Endodermal cell (in vitro differentiated cells): ENCODE data around the gene STARD13. TPM values are rescaled to one million over a fixed set of nuclear protein-coding genes. Genes with fewer than 3 reads are reported as not detected.

Experiments used
- DNase-seq: peaks from one replicate; pipeline ENCODE4 v3.0.0-alpha.2; 2017
- H3K27ac ChIP-seq: 2 replicates; pipeline ENCODE4 v1.5.1; 2013; ENCODE audit warnings: mild to moderate bottlenecking, low read depth, low read length, moderate library complexity
- H3K27me3 ChIP-seq: 2 replicates; pipeline ENCODE4 v1.6.1; 2013; ENCODE audit warnings: mild to moderate bottlenecking, low read length, moderate library complexity; ENCODE audit not compliant: insufficient read depth, control insufficient read depth, poor library complexity, severe bottlenecking
- H3K36me3 ChIP-seq: 2 replicates; pipeline ENCODE4 v1.7.0; 2013; ENCODE audit warnings: mild to moderate bottlenecking, low read length, moderate library complexity; ENCODE audit not compliant: control insufficient read depth, insufficient read depth
- H3K4me1 ChIP-seq: one replicate; pipeline ENCODE4 v1.7.0; 2013; ENCODE audit warnings: low read length; ENCODE audit not compliant: control insufficient read depth, insufficient read depth
- H3K4me3 ChIP-seq: 2 replicates; pipeline ENCODE4 v1.5.1; 2013; ENCODE audit warnings: mild to moderate bottlenecking, low read length, moderate library complexity
- H3K9ac ChIP-seq: 2 replicates; pipeline ENCODE4 v1.6.1; 2013; ENCODE audit warnings: mild to moderate bottlenecking, low read length, moderate library complexity; ENCODE audit not compliant: poor library complexity, severe bottlenecking; ENCODE audit errors: extremely low read depth
- H3K9me3 ChIP-seq: 2 replicates; pipeline ENCODE4 v1.6.1; 2013; ENCODE audit warnings: mild to moderate bottlenecking, low read length, moderate library complexity; ENCODE audit not compliant: control insufficient read depth
- H3K27ac Mint-ChIP-seq: 2 replicates; pipeline ENCODE4 v1.8.0; 2020; ENCODE audit warnings: mixed read lengths
- H3K27me3 Mint-ChIP-seq: 2 replicates; pipeline ENCODE4 v1.8.0; 2021; ENCODE audit warnings: mild to moderate bottlenecking, mixed read lengths; ENCODE audit not compliant: insufficient read depth
- H3K36me3 Mint-ChIP-seq: 2 replicates; pipeline ENCODE4 v1.8.0; 2020; ENCODE audit warnings: low read depth, mixed read lengths
- H3K4me1 Mint-ChIP-seq: 2 replicates; pipeline ENCODE4 v1.8.0; 2020; ENCODE audit warnings: mixed read lengths
- H3K4me3 Mint-ChIP-seq: 2 replicates; pipeline ENCODE4 v1.8.0; 2020; ENCODE audit warnings: mild to moderate bottlenecking, moderate library complexity, mixed read lengths
- H3K9me3 Mint-ChIP-seq: 2 replicates; pipeline ENCODE4 v1.8.0; 2020; ENCODE audit warnings: mild to moderate bottlenecking, mixed read lengths
- CTCF ChIP-seq: fragments of 200-600 bp; sonication (generic); conservative IDR thresholded peaks from 2 replicates; pipeline ENCODE4 v1.5.0; 2021; ENCODE audit warnings: antibody characterized with exemption, mild to moderate bottlenecking
- WGBS, 2 experiments: methylation state at CpG; one replicate each; pipeline versions ENCODE4 v1.1.5 to v1.1.7; 2013; ENCODE audit warnings: missing lambda C conversion rate in 2 of 2, mixed read lengths in 1 of 2; ENCODE audit not compliant: insufficient coverage in 1 of 2, insufficient read length in 1 of 2; 5-methylcytosine and 5-hydroxymethylcytosine counted together
- total RNA-seq, 2 donors: library from RNA; stranded (reverse); fragmentation: NEBNext Ultra II Directional in 1 of 2; extraction: Animal tissue kit (Norgen Biotek cat#: 25700) in 1 of 2; gene quantifications; 2 replicates in 1 of 2; 3 replicates in 1 of 2; pipeline ENCODE4 v1.2.1, GENCODE V29; 2021

The STARD13 gene
- total RNA-seq, 2 donors from 2014 or later = 2.5 to 3.7 TPM

- H3K27ac ChIP-seq = no peak overlapping the region
- Mint-ChIP-seq H3K4me3 (no peak overlapping the region), H3K36me3 (no peaks in the 10 kb centered on the region), H3K27me3 (no peaks in the 10 kb centered on the region), H3K9me3 (no peaks in the 10 kb centered on the region), H3K4me1 (peaks cover 8% of the 10 kb centered on the region), H3K27ac (no peak overlapping the region)
- WGBS, 2 experiments = 77 to 89% methylated on average over 5 to 6 of the region's 6 CpGs
- no peak overlapping the region for H3K4me3 ChIP-seq
- H3K9ac ChIP-seq = no peak overlapping the region
- H3K9me3 ChIP-seq = no peaks in the 10 kb centered on the region
- H3K27me3 ChIP-seq = no peaks in the 10 kb centered on the region
- no peaks in the 10 kb centered on the region for H3K4me1 ChIP-seq
- H3K36me3 ChIP-seq = no peaks in the 10 kb centered on the region
- no peak for TF ChIP-seq CTCF
- no peak for DNase-seq
Observed at GRCh38 chr13:33330483-33330882, 44.9 kb upstream of the STARD13 start.

- Mint-ChIP-seq H3K9me3 (no peaks in the 10 kb centered on the region), H3K4me3 (no peak overlapping the region), H3K27ac (no peak overlapping the region), H3K36me3 (no peaks in the 10 kb centered on the region), H3K27me3 (no peaks in the 10 kb centered on the region), H3K4me1 (peaks cover 8% of the 10 kb centered on the region)
- DNase-seq = no peak
- Histone ChIP-seq H3K9me3 (no peaks in the 10 kb centered on the region), H3K9ac (no peak overlapping the region), H3K4me1 (no peaks in the 10 kb centered on the region), H3K36me3 (no peaks in the 10 kb centered on the region), H3K4me3 (no peak overlapping the region), H3K27me3 (no peaks in the 10 kb centered on the region), H3K27ac (peak overlapping the region; percentile 86)
- 91% methylated on average over 1 of the region's 1 CpG; no CpG with 5 or more reads in 1 of the 2 experiments for WGBS, 2 experiments
- TF ChIP-seq CTCF = no peak
Observed at GRCh38 chr13:33328701-33329100, 43.1 kb upstream of the STARD13 start.

- no peaks in the 10 kb centered on the region for H3K9me3 Mint-ChIP-seq
- H3K27ac Mint-ChIP-seq = no peak overlapping the region
- WGBS, 2 experiments = 100% methylated on average over 2 of the region's 2 CpGs; no CpG with 5 or more reads in 1 of the 2 experiments
Observed at GRCh38 chr13:33326723-33327122, 41.2 kb upstream of the STARD13 start.

More at GRCh38 chr13:33326723-33327122, 41.2 kb upstream of the STARD13 start:
- Histone ChIP-seq H3K27me3 (no peaks in the 10 kb centered on the region), H3K36me3 (no peaks in the 10 kb centered on the region), H3K4me3 (no peak overlapping the region), H3K4me1 (no peaks in the 10 kb centered on the region), H3K9ac (no peak overlapping the region), H3K27ac (no peak overlapping the region), H3K9me3 (no peaks in the 10 kb centered on the region)
- Mint-ChIP-seq H3K4me1 (peaks cover 5% of the 10 kb centered on the region), H3K4me3 (no peak overlapping the region), H3K27me3 (no peaks in the 10 kb centered on the region), H3K36me3 (no peaks in the 10 kb centered on the region)
- DNase-seq = no peak
- no peak for TF ChIP-seq CTCF
